HCT116 (cell line): Measurements from ENCODE around the gene USP15.

ENCODE experiments used
- CTCF ChIP-seq, 3 experiments: fragments of 200-600 bp in 1 of 3; sonication (generic) in 1 of 3; IDR thresholded peaks in 2 of 3; conservative IDR thresholded peaks in 1 of 3; 2 replicates each; pipeline ENCODE4 v1.5.1; 2012 to 2017; ENCODE audit warnings: low read depth in 2 of 3, low read length in 2 of 3, antibody characterized with exemption in 1 of 3, borderline replicate concordance in 1 of 3, control low read depth in 1 of 3, mild to moderate bottlenecking in 1 of 3, mixed read lengths in 1 of 3, mixed run types in 1 of 3, moderate library complexity in 1 of 3; ENCODE audit not compliant: insufficient read depth in 1 of 3
- POLR2AphosphoS5 ChIP-seq: IDR thresholded peaks from 2 replicates; pipeline ENCODE4 v1.6.1; 2011; ENCODE audit warnings: mild to moderate bottlenecking, low read depth, low read length, moderate library complexity
- ZBTB33 ChIP-seq: IDR thresholded peaks from 2 replicates; pipeline ENCODE4 v1.6.1; 2011; ENCODE audit warnings: mild to moderate bottlenecking, low read length, moderate library complexity; ENCODE audit not compliant: insufficient replicate concordance; ENCODE audit errors: extremely low read depth

GRCh38 chr12:62313727-62314380, 53.6 kb downstream of the USP15 start:
- TF ChIP-seq ZBTB33 (no peak), CTCF (IDR thresholded peaks at IDR 0.05 in 2 of 3, conservative IDR thresholded peaks at IDR 0.05 in 1 of 3; ENCODE audit: borderline replicate concordance in 1 of 3, insufficient read depth in 1 of 3, low read depth in 2 of 3, low read length in 2 of 3) (no peak), POLR2AphosphoS5 (no peak)
